IPS-18a (cell line): Measurements from ENCODE around the gene B4GALNT1.

Experiments used
- H3K27ac ChIP-seq: one replicate; pipeline ENCODE4 v1.5.1; 2013; ENCODE audit warnings: low read length
- H3K27me3 ChIP-seq: one replicate; pipeline ENCODE4 v1.6.1; 2013; ENCODE audit warnings: mild to moderate bottlenecking, low read length; ENCODE audit not compliant: control insufficient read depth, insufficient read depth
- H3K36me3 ChIP-seq: one replicate; pipeline ENCODE4 v1.6.1; 2013; ENCODE audit warnings: low read depth, low read length; ENCODE audit not compliant: control insufficient read depth
- H3K4me1 ChIP-seq: one replicate; pipeline ENCODE4 v1.6.1; 2013; ENCODE audit warnings: low read depth, low read length; ENCODE audit not compliant: control insufficient read depth
- H3K4me3 ChIP-seq: one replicate; pipeline ENCODE4 v1.5.1; 2013; ENCODE audit warnings: low read length
- H3K9ac ChIP-seq: one replicate; pipeline ENCODE4 v1.6.1; 2013; ENCODE audit warnings: mild to moderate bottlenecking, low read length, moderate library complexity
- H3K9me3 ChIP-seq: one replicate; pipeline ENCODE4 v1.6.1; 2013; ENCODE audit warnings: low read depth, low read length; ENCODE audit not compliant: control insufficient read depth

B4GALNT1 gene

DNA sequence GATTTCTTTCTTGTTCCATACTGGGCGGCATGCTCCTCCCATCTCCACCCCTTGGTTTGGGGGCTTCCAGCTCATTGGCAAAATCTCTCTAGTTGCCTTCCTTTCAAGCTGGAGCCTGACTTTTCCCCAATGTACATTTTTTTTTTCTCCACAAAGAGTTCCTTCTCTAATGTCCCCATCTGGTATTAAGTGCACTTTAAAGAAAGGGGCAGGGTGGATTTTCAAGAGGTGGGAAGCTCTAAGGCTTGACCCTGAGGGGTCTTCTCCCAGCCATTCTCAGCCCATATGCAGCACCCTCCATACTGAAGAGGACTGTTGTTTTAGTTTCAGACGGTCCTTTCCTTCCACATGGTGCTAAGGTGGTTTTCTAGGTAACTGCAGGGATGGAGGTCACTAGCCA is 47.8 kb downstream of the B4GALNT1 start:
- Histone ChIP-seq H3K4me3 (no peak overlapping the region), H3K9me3 (no peaks in the 10 kb centered on the region), H3K27me3 (no peaks in the 10 kb centered on the region), H3K27ac (no peak overlapping the region), H3K36me3 (peaks cover 11% of the 10 kb centered on the region), H3K9ac (no peak overlapping the region), H3K4me1 (no peaks in the 10 kb centered on the region)

DNA sequence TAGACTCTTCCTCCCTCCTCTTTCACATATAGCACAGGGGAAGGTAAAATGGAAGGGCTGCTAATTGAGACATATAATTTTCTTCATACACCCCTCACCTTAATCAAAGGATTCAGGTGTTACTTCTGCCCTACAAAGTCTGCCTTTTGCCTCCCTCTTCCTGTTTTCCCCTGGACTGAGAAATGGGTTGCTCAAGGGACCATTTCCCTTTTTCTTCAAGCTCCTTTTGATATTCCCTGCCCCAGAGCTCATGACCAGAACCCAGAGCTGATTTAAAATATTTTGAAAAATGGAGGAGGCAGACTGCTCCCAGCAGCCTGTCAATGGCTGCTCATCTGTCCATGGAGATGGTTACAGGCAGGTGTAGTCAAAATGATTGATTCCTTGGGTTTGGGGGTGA is 48.3 kb downstream of the B4GALNT1 start:
- Histone ChIP-seq H3K9ac (no peak overlapping the region), H3K4me1 (no peaks in the 10 kb centered on the region), H3K36me3 (peaks cover 14% of the 10 kb centered on the region), H3K4me3 (no peak overlapping the region), H3K9me3 (no peaks in the 10 kb centered on the region), H3K27me3 (no peaks in the 10 kb centered on the region), H3K27ac (no peak overlapping the region)

DNA sequence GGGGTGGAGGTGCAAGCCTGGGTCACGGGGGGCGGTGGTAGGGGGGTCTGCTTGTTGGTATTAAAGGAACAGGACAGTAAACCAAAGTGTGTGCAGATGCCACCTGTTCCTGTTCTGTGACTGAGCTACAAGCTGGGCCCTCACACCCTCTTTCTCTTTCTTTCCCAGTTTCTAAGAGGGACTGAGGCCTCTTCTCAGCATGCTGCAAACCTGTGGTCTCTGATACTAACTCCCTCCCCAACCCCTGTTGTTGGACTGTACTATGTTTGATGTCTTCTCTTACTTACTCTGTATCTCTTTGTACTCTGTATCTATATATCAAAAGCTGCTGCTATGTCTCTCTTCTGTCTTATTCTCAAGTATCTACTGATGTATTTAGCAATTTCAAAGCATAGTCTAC is 49.0 kb downstream of the B4GALNT1 start:
- peaks cover 16% of the 10 kb centered on the region for H3K36me3 ChIP-seq
- no peak overlapping the region for H3K9ac ChIP-seq
- no peaks in the 10 kb centered on the region for H3K27me3 ChIP-seq
- no peaks in the 10 kb centered on the region for H3K4me1 ChIP-seq
- H3K9me3 ChIP-seq, result no peaks in the 10 kb centered on the region
- no peak overlapping the region for H3K27ac ChIP-seq
- no peak overlapping the region for H3K4me3 ChIP-seq

DNA sequence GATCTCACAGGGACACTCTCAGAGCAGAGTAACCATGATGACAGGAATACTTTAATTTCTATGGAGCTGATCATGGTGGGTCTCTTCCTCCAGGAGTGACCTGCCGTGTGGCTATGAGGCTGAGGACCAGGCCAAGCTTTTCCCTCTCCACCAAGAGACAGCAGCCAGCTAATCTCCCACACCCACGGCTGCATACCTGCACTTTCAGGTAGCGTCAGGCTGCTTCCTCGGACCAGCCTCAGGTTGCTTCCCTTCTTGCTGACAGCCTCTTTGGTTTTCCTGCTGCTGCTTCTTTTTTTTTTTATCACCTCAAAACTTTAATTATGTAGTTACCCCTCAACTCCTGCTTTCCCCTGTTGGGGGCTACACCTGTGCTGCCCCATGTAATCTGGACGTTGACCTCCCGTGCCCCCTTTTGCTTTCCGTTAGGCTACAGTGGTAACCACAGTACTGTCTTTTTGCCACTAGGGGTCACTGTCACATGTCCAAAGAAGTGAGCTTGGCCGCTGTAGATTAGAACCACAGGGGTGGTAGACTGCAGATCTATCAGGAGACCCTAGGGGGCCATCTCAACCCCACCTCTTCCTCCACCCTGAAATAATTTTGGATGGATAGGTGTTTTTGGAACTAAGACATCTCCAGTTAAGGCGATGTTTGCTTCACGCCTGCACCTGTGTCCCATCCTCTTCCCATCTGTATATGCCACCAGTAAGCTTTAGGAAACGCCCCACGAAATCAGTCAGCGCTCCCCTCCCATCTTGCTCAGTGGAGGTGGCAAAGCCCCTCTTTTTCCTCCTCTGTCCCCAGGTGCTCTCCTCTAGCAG is 49.8 kb downstream of the B4GALNT1 start:
- Histone ChIP-seq H3K4me3 (no peak overlapping the region), H3K36me3 (peaks cover 21% of the 10 kb centered on the region), H3K9ac (no peak overlapping the region), H3K27ac (no peak overlapping the region), H3K4me1 (no peaks in the 10 kb centered on the region), H3K9me3 (no peaks in the 10 kb centered on the region), H3K27me3 (no peaks in the 10 kb centered on the region)

DNA sequence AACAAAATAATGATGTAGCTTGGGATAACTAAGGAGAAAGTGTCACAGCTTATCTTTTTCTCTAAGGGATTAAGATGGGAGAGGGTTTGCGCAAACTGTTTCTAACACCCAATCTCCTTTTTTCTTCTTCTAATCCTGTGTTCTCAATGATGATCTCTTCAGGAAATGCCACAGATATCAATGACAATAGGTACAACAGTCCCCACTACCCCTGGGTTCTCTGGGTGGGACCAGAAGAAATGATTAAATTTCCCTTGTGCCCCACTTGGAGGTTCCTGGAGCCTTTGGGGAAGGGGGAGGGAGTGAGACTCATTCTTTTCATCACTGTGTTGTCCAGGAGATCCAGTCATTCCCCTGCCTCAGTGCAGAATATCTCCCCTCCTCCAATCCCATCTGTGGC is 50.6 kb downstream of the B4GALNT1 start:
- H3K9me3 ChIP-seq, result no peaks in the 10 kb centered on the region
- peaks cover 29% of the 10 kb centered on the region for H3K36me3 ChIP-seq
- H3K4me1 ChIP-seq, result no peaks in the 10 kb centered on the region
- H3K27ac ChIP-seq, result no peak overlapping the region
- no peaks in the 10 kb centered on the region for H3K27me3 ChIP-seq
- H3K9ac ChIP-seq, result no peak overlapping the region
- no peak overlapping the region for H3K4me3 ChIP-seq

DNA sequence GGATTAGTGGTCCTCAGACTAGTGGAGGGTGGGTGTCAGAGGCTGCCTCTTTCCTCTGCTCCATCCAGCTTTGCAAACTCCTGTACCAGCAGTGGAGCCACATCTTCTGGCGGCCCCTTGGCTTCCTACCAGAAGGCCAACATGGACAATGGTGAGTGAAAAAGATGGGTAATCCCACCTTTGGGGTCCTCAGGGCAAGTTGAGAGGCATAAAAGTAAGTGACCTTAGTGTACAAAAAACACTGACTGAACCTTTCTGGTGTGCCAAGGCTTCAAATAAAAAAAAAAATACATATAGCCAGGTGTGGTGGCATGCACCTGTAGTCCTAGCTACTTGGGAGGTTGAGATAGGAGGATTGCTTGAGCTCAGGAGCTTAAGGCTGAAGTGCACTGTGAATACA is 51.2 kb downstream of the B4GALNT1 start:
- no peak overlapping the region for H3K27ac ChIP-seq
- no peaks in the 10 kb centered on the region for H3K27me3 ChIP-seq
- no peaks in the 10 kb centered on the region for H3K9me3 ChIP-seq
- H3K4me3 ChIP-seq, result no peak overlapping the region
- no peak overlapping the region for H3K9ac ChIP-seq
- peaks cover 35% of the 10 kb centered on the region for H3K36me3 ChIP-seq
- no peaks in the 10 kb centered on the region for H3K4me1 ChIP-seq

DNA sequence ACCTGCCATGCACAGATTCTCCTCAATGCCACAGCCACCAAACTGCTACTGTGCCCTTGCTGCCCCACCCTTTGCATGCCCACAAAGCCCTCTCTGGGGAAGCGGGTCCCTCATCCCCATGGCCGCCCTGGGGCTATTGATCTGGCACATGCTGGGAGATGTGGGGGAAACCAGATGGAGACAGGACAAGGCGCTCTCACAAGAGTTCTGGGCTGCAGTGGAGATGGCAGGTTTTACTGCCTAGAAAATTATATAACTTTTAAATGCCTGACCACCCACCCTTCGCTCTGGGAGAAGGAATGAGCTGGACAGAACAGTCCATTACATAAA is 52.6 kb downstream of the B4GALNT1 start:
- H3K4me3 ChIP-seq, result no peak overlapping the region
- H3K36me3 ChIP-seq, result peaks cover 49% of the 10 kb centered on the region
- no peaks in the 10 kb centered on the region for H3K4me1 ChIP-seq
- no peaks in the 10 kb centered on the region for H3K27me3 ChIP-seq
- H3K9ac ChIP-seq, result no peak overlapping the region
- H3K27ac ChIP-seq, result no peak overlapping the region
- H3K9me3 ChIP-seq, result no peaks in the 10 kb centered on the region

DNA sequence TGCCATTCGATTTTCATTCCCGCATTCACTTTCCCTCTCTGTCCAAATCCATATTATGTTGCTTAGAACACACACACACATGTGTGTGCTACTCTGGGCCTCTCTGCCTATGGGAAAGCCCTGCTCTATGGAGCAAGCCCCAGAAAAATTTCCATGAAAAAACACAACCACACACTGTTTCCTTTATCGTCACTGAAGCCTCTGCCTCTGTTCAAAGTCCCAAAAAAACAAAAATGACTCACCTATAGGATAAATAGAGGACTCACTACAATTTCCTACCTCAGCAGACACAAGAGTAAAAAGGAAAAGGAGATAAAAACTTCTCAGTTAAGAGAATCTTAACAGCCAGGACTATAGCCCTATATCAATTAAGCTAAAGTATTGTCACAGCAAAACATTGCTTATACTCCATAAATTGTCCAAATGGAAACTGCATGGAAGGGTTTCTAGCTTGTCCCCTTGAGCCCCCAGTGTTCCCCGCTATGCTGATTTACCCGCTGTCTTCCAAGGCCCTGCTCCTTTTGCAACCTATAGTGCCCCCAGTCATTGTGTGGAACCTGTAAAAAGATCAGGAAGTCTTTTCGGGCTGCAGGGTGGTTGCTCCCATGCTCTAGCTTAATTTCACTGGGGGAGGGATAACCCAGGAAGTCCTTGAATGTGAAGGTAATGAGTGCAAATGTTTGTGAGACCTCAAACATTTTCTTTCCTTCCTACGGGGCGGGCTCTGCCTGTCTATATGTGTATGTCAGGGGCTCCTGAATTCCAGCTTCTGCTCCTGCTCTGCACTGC is 53.1 kb downstream of the B4GALNT1 start:
- Histone ChIP-seq H3K4me3 (no peak overlapping the region), H3K9me3 (no peaks in the 10 kb centered on the region), H3K27ac (no peak overlapping the region), H3K36me3 (peaks cover 54% of the 10 kb centered on the region), H3K9ac (no peak overlapping the region), H3K27me3 (no peaks in the 10 kb centered on the region), H3K4me1 (no peaks in the 10 kb centered on the region)

DNA sequence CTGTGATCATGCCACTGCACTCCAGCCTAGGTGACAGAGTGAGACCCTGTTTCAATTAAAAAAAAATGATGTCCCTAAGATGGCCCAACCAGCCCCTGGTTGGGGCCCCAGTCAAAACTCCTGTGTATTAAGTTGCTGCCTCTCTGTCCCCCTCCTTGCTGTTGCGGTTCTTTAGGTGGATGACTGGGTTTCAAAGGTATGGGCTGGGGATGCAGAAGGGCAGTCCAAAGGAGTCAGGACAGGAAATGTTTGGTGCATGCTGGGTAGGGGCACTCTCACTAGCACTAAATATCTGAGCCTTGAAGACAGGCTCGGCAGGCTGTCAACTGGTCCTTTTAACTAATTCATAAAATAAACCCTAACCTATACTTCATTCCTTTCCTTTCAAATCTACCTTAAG is 54.0 kb downstream of the B4GALNT1 start:
- Histone ChIP-seq H3K4me1 (no peaks in the 10 kb centered on the region), H3K27me3 (no peaks in the 10 kb centered on the region), H3K9ac (no peak overlapping the region), H3K27ac (no peak overlapping the region), H3K9me3 (no peaks in the 10 kb centered on the region), H3K4me3 (no peak overlapping the region), H3K36me3 (peaks cover 55% of the 10 kb centered on the region)

DNA sequence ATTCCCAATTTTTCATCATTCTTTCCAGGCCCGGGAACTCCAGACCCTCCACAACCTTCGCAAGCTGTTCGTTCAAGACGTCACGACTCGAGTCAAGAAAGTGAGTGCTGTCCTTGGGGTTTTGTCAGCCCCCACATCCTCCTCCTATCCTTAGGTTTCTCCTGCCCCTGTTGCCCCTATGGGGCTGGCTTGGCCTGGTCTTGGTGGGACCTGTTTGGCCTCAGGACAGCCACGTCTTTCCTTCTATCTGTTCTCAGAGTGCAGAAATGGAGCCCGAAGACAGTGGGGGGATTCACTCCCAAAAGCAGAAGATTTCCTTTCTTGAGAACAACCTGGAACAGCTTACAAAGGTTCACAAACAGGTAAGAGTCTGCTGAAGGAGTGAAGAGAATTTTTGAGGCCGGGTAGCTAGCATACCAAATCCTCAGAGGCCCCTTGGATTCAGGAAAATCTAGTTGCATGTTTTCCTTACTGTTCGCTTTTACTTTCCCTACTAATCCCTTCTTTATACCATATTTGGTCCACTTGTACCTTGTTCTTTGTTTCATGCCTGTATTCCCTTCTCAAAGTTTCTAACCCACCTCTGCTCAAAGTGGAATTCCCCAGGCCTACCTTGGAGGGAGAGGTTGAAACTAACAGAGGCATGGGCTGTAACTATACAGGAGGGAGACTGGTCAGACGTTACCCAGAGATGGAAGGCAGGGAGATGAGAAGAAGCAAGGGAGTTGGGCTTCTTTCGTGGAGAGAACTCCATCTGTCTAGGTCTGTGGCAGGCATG is 54.8 kb downstream of the B4GALNT1 start:
- Histone ChIP-seq H3K27me3 (no peaks in the 10 kb centered on the region), H3K36me3 (peaks cover 55% of the 10 kb centered on the region), H3K4me3 (no peak overlapping the region), H3K9ac (no peak overlapping the region), H3K9me3 (no peaks in the 10 kb centered on the region), H3K4me1 (no peaks in the 10 kb centered on the region), H3K27ac (no peak overlapping the region)

DNA sequence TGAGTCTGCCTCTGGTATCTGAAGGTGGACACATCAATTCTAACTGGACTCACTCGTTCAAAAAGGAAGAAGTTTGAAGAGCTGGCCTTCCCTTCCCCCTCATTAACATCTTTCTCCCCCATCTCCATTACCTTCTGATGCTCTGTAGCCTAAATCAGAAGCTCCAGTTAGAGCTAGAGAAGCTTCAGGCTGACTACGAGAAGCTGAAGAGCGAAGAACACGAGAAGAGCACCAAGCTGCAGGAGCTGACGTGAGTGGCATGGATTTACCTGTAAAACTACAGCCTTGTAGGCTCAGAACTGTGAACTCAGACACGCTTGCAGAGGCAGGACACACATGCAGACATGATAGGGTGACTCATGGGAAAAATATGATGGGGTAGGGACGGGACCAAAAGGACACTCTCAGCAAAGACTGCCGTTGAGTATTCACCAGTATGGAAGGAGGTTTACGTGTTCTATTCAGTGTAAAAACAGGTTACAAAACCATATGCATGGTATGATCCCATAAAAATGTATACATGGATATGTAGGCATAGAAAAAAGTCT is 56.3 kb downstream of the B4GALNT1 start:
- peaks cover 62% of the 10 kb centered on the region for H3K36me3 ChIP-seq
- H3K27ac ChIP-seq, result no peak overlapping the region
- no peaks in the 10 kb centered on the region for H3K27me3 ChIP-seq
- no peaks in the 10 kb centered on the region for H3K4me1 ChIP-seq
- no peak overlapping the region for H3K9ac ChIP-seq
- H3K9me3 ChIP-seq, result no peaks in the 10 kb centered on the region
- no peak overlapping the region for H3K4me3 ChIP-seq
